HEK293 (cell line): ENCODE measurements around the gene TLL1.

ENCODE experiments used
- CTCF ChIA-PET: fragments of 350-600 bp; formaldehyde crosslinking; extraction: SDS; loops from one replicate; lab custom pipeline; 2021; ENCODE audit warnings: antibody characterized with exemption; lab: Yijun Ruan, JAX
- POLR2A ChIA-PET: fragments of 300-600 bp; formaldehyde crosslinking; extraction: SDS; loops from one replicate; lab custom pipeline; 2020; ENCODE audit warnings: antibody characterized with exemption, inconsistent platforms; lab: Yijun Ruan, JAX
- H3K27ac ChIP-seq: fragments of 200-500 bp; sonication (Bioruptor generic); 2 replicates; pipeline ENCODE4 v1.5.1; 2014; ENCODE audit warnings: low read depth, low read length, control low read depth, inconsistent platforms; ENCODE audit errors: extremely low read depth
- H3K36me3 ChIP-seq, 2 experiments: fragments of 200-500 bp in 1 of 2; sonication (Bioruptor generic) in 1 of 2; 1 replicate in 1 of 2; 2 replicates in 1 of 2; pipeline ENCODE4 v1.5.1; 2014 to 2017; ENCODE audit warnings: inconsistent platforms in 2 of 2, low read length in 2 of 2; ENCODE audit not compliant: control insufficient read depth in 2 of 2, insufficient read depth in 1 of 2
- H3K4me1 ChIP-seq: fragments of 200-500 bp; sonication (Bioruptor generic); 2 replicates; pipeline ENCODE4 v1.5.1; 2014; ENCODE audit warnings: mild to moderate bottlenecking, low read length, inconsistent platforms; ENCODE audit not compliant: control insufficient read depth, insufficient read depth
- H3K4me3 ChIP-seq: 2 replicates; pipeline ENCODE4 v1.5.1; 2011; ENCODE audit warnings: low read depth, mild to moderate bottlenecking, control low read depth, low read length, moderate library complexity
- H3K9me3 ChIP-seq: fragments of 200-500 bp; sonication (Bioruptor generic); 2 replicates; pipeline ENCODE4 v1.5.1; 2014; ENCODE audit warnings: low read depth, low read length, inconsistent platforms; ENCODE audit not compliant: control insufficient read depth, insufficient read depth
- GLIS2 ChIP-seq: fragments of 450-650 bp; formaldehyde crosslinking; IDR thresholded peaks from 2 replicates; pipeline ENCODE4 v1.5.1; 2016; ENCODE audit warnings: missing biosample characterization, missing genetic modification characterization
- HOXD13 ChIP-seq: sonication (generic); formaldehyde crosslinking; IDR thresholded peaks from 2 replicates; pipeline ENCODE4 v1.8.0; 2022; ENCODE audit warnings: missing genetic modification reagents, borderline replicate concordance
- REST ChIP-seq: fragments of 450-650 bp; formaldehyde crosslinking; IDR thresholded peaks from 2 replicates; pipeline ENCODE4 v1.5.1; 2016; ENCODE audit warnings: missing biosample characterization, missing genetic modification characterization
- TRIM28 ChIP-seq: IDR thresholded peaks from 2 replicates; pipeline ENCODE4 v1.6.1; 2011; ENCODE audit warnings: low read length, control low read depth, borderline replicate concordance
- ZBTB17 ChIP-seq: fragments of 450-650 bp; formaldehyde crosslinking; IDR thresholded peaks from 2 replicates; pipeline ENCODE4 v1.5.1; 2016; ENCODE audit warnings: missing biosample characterization, missing genetic modification characterization
- ZBTB8A ChIP-seq: fragments of 450-650 bp; formaldehyde crosslinking; IDR thresholded peaks from 2 replicates; pipeline ENCODE4 v1.5.1; 2016; ENCODE audit warnings: missing biosample characterization, missing genetic modification characterization
- ZFHX2 ChIP-seq: fragments of 450-650 bp; formaldehyde crosslinking; conservative IDR thresholded peaks from 2 replicates; pipeline ENCODE4 v1.5.1; 2016; ENCODE audit warnings: missing biosample characterization, missing genetic modification characterization
- ZFP69B ChIP-seq: fragments of 450-650 bp; formaldehyde crosslinking; IDR thresholded peaks from 2 replicates; pipeline ENCODE4 v1.5.1; 2016; ENCODE audit warnings: missing biosample characterization, missing genetic modification characterization
- ZNF114 ChIP-seq: fragments of 450-650 bp; formaldehyde crosslinking; IDR thresholded peaks from 2 replicates; pipeline ENCODE4 v1.5.0; 2017; ENCODE audit warnings: missing biosample characterization, missing genetic modification characterization
- ZNF132 ChIP-seq: fragments of 450-650 bp; formaldehyde crosslinking; IDR thresholded peaks from 2 replicates; pipeline ENCODE4 v1.5.1; 2017; ENCODE audit warnings: missing biosample characterization, missing genetic modification characterization, borderline replicate concordance
- ZNF16 ChIP-seq: fragments of 450-650 bp; formaldehyde crosslinking; IDR thresholded peaks from 2 replicates; pipeline ENCODE4 v1.5.1; 2016; ENCODE audit warnings: low read depth, missing biosample characterization, missing genetic modification characterization
- ZNF169 ChIP-seq: fragments of 450-650 bp; formaldehyde crosslinking; IDR thresholded peaks from 2 replicates; pipeline ENCODE4 v1.5.1; 2016; ENCODE audit warnings: missing biosample characterization, missing genetic modification characterization
- ZNF274 ChIP-seq, 2 experiments: fragments of 200-500 bp in 1 of 2; fragments of 450-650 bp in 1 of 2; sonication (Bioruptor generic) in 1 of 2; formaldehyde crosslinking in 1 of 2; IDR thresholded peaks; 2 replicates each; pipeline versions ENCODE4 v1.5.1 to v1.6.1; 2014 to 2016; ENCODE audit warnings: borderline replicate concordance in 1 of 2, inconsistent platforms in 1 of 2, low read length in 1 of 2, missing biosample characterization in 1 of 2, missing genetic modification characterization in 1 of 2
- ZNF280D ChIP-seq: fragments of 450-650 bp; formaldehyde crosslinking; IDR thresholded peaks from 2 replicates; pipeline ENCODE4 v1.5.1; 2016; ENCODE audit warnings: missing biosample characterization, missing genetic modification characterization
- ZNF335 ChIP-seq: fragments of 450-650 bp; formaldehyde crosslinking; conservative IDR thresholded peaks from 2 replicates; pipeline ENCODE4 v1.5.1; 2016; ENCODE audit warnings: missing biosample characterization, missing genetic modification characterization
- ZNF366 ChIP-seq: fragments of 450-650 bp; formaldehyde crosslinking; conservative IDR thresholded peaks from 2 replicates; pipeline ENCODE4 v1.5.1; 2016; ENCODE audit warnings: missing biosample characterization, missing genetic modification characterization
- ZNF510 ChIP-seq: fragments of 450-650 bp; formaldehyde crosslinking; IDR thresholded peaks from 2 replicates; pipeline ENCODE4 v1.5.1; 2018; ENCODE audit warnings: mild to moderate bottlenecking, missing genetic modification characterization, missing biosample characterization; ENCODE audit not compliant: insufficient replicate concordance
- ZNF677 ChIP-seq: fragments of 450-650 bp; IDR thresholded peaks from 2 replicates; pipeline ENCODE4 v1.5.0; 2018; ENCODE audit warnings: missing biosample characterization, mild to moderate bottlenecking, missing genetic modification characterization, moderate library complexity
- ZNF777 ChIP-seq: fragments of 450-650 bp; formaldehyde crosslinking; IDR thresholded peaks from 2 replicates; pipeline ENCODE4 v1.5.1; 2017; ENCODE audit warnings: missing biosample characterization, missing genetic modification characterization, borderline replicate concordance
- TF ChIP-seq, protein P1 (sequence below): fragments of 450-650 bp; formaldehyde crosslinking; IDR thresholded peaks from 2 replicates; pipeline ENCODE4 v1.5.1; 2016; ENCODE audit warnings: missing biosample characterization, missing genetic modification characterization
- TF ChIP-seq, protein P2 (sequence below): fragments of 450-650 bp; formaldehyde crosslinking; optimal IDR thresholded peaks from 2 replicates; pipeline ENCODE3; 2016; ENCODE audit warnings: missing biosample characterization, mild to moderate bottlenecking, missing genetic modification characterization
- TF ChIP-seq, protein P3 (sequence below): fragments of 450-650 bp; formaldehyde crosslinking; IDR thresholded peaks from 2 replicates; pipeline ENCODE4 v1.5.1; 2016; ENCODE audit warnings: missing biosample characterization, missing genetic modification characterization

The TLL1 gene

DNA sequence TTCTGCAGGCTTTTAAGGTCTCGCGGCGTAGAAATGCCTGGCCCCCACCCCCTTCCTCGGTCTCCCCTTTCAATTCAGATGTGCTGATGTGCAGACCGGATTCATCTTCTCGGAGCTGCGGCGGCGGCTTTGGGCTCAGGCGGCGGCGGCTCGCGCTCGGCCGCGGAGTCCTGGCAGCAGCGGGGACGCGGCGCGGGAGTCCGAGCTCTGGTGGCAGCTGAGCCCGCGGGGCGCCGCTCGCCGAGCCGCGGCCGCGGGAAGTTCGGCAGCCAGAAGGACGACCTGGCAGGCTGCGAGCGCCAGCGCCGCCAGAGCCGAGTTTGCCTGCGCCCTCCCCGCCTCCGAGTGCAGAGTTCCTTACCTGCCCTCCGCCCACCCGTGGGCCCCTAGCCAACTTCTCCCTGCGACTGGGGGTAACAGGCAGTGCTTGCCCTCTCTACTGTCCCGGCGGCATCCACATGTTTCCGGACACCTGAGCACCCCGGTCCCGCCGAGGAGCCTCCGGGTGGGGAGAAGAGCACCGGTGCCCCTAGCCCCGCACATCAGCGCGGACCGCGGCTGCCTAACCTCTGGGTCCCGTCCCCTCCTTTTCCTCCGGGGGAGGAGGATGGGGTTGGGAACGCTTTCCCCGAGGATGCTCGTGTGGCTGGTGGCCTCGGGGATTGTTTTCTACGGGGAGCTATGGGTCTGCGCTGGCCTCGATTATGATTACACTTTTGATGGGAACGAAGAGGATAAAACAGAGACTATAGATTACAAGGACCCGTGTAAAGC lies 448 bp downstream of the TLL1 start:
- H3K36me3 ChIP-seq: no peaks in the 10 kb centered on the region
- H3K27ac ChIP-seq: peak overlapping the region; percentile 48; the same call in 1 of the 2 replicates
- POLR2A ChIA-PET: no interaction called here
- peak; percentile 65; the same call in 1 of the 2 replicates for TF ChIP-seq ZBTB17 (tag by site-specific recombination)
- TF ChIP-seq ZNF169: no peak
- TF ChIP-seq ZFHX2 (tag by site-specific recombination): 0 out of 2 replicates have a peak, but pooled peaks have one; percentile 29
- TF ChIP-seq ZNF132 (tag by site-specific recombination): no peak
- no peak for TF ChIP-seq ZNF366 (tag by site-specific recombination)
- no peak for TF ChIP-seq ZNF16
- TF ChIP-seq REST (tag by site-specific recombination): no peak
- TF ChIP-seq ZNF677 (tag by site-specific recombination): no peak
- TF ChIP-seq GLIS2 (tag by site-specific recombination): peak; percentile 11; the same call in 1 of the 2 replicates
- TF ChIP-seq TRIM28: no peak
- no peak for TF ChIP-seq ZNF510
- no peak for TF ChIP-seq ZNF280D
- TF ChIP-seq ZFP69B (tag by site-specific recombination): no peak
- TF ChIP-seq, protein P1, sequence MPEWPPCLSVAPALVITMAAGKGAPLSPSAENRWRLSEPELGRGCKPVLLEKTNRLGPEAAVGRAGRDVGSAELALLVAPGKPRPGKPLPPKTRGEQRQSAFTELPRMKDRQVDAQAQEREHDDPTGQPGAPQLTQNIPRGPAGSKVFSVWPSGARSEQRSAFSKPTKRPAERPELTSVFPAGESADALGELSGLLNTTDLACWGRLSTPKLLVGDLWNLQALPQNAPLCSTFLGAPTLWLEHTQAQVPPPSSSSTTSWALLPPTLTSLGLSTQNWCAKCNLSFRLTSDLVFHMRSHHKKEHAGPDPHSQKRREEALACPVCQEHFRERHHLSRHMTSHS (tag by site-specific recombination): no peak
- TF ChIP-seq HOXD13 (CRISPR knock-in tag): no peak
- no peak for TF ChIP-seq ZNF274 (IDR thresholded peaks at IDR 0.05; ENCODE audit: low read length)
- no peak for TF ChIP-seq ZNF274 (tag by site-specific recombination; IDR thresholded peaks at IDR 0.05; ENCODE audit: borderline replicate concordance)
- peak; percentile 7; the same call in 1 of the 2 replicates for TF ChIP-seq ZNF335 (tag by site-specific recombination)
- TF ChIP-seq, protein P2, sequence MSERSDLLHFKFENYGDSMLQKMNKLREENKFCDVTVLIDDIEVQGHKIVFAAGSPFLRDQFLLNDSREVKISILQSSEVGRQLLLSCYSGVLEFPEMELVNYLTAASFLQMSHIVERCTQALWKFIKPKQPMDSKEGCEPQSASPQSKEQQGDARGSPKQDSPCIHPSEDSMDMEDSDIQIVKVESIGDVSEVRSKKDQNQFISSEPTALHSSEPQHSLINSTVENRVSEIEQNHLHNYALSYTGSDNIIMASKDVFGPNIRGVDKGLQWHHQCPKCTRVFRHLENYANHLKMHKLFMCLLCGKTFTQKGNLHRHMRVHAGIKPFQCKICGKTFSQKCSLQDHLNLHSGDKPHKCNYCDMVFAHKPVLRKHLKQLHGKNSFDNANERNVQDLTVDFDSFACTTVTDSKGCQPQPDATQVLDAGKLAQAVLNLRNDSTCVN: peak; percentile 51
- no peak for TF ChIP-seq ZBTB8A (tag by site-specific recombination)
- no peak for TF ChIP-seq ZNF114
- TF ChIP-seq, protein P3, sequence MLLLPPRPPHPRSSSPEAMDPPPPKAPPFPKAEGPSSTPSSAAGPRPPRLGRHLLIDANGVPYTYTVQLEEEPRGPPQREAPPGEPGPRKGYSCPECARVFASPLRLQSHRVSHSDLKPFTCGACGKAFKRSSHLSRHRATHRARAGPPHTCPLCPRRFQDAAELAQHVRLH (tag by site-specific recombination): no peak
- TF ChIP-seq ZNF777 (tag by site-specific recombination): peak; percentile 50; the same call in 1 of the 2 replicates
- TF ChIP-seq, all 188 proteins: peak for 6
- no peaks in the 10 kb centered on the region for H3K9me3 ChIP-seq
- H3K4me1 ChIP-seq: no peaks in the 10 kb centered on the region
- CTCF ChIA-PET: no interaction called here
- peak overlapping the region; percentile 48 for H3K4me3 ChIP-seq
